ENCODE data around the gene ASB18. TPM values are rescaled to one million over a fixed set of nuclear protein-coding genes. Genes with fewer than 3 reads are reported as not detected.

The ASB18 gene
- polyA plus RNA-seq, 1 donor, result 0.03 TPM

- H3K4me1 ChIP-seq (ENCODE audit: control insufficient read depth, insufficient read depth, low read length), result peaks cover 29% of the 10 kb centered on the region
- H3K9me3 ChIP-seq (ENCODE audit: control insufficient read depth, low read depth, low read length), result peaks cover 17% of the 10 kb centered on the region
- no peak overlapping the region for H3K27ac ChIP-seq (ENCODE audit: low read length)
- no CpG with 5 or more reads among the region's 7 CpGs for WGBS (ENCODE audit: insufficient coverage, low lambda C conversion rate)
- no peak overlapping the region for H3K4me3 ChIP-seq (ENCODE audit: low read length)
- peaks cover 94% of the 10 kb centered on the region for H3K27me3 ChIP-seq (ENCODE audit: control insufficient read depth, insufficient read depth, low read length)
- DNase-seq, result peak in 1 of 2 donors; percentile 20
- no peaks in the 10 kb centered on the region for H3K36me3 ChIP-seq (ENCODE audit: control insufficient read depth, insufficient read depth, low read length)
Observed at GRCh38 chr2:236176417-236176816, 87.8 kb downstream of the ASB18 start.

GRCh38 chr2:236175548-236176150 is 88.6 kb downstream of the ASB18 start:
- Histone ChIP-seq H3K27ac (ENCODE audit: low read length) (no peak overlapping the region), H3K27me3 (ENCODE audit: control insufficient read depth, insufficient read depth, low read length) (peaks cover 97% of the 10 kb centered on the region), H3K4me3 (ENCODE audit: low read length) (no peak overlapping the region), H3K9me3 (ENCODE audit: control insufficient read depth, low read depth, low read length) (peaks cover 17% of the 10 kb centered on the region), H3K36me3 (ENCODE audit: control insufficient read depth, insufficient read depth, low read length) (no peaks in the 10 kb centered on the region), H3K4me1 (ENCODE audit: control insufficient read depth, insufficient read depth, low read length) (peaks cover 30% of the 10 kb centered on the region)
- no CpG with 5 or more reads among the region's 6 CpGs for WGBS (ENCODE audit: insufficient coverage, low lambda C conversion rate)
- no peak for DNase-seq

- H3K4me3 ChIP-seq (ENCODE audit: low read length), result no peak overlapping the region
- DNase-seq, result peak in 1 of 2 donors; percentile 76
- H3K36me3 ChIP-seq (ENCODE audit: control insufficient read depth, insufficient read depth, low read length), result no peaks in the 10 kb centered on the region
- H3K9me3 ChIP-seq (ENCODE audit: control insufficient read depth, low read depth, low read length), result peaks cover 21% of the 10 kb centered on the region
- no peak overlapping the region for H3K27ac ChIP-seq (ENCODE audit: low read length)
- WGBS (ENCODE audit: insufficient coverage, low lambda C conversion rate), result no CpG with 5 or more reads among the region's 23 CpGs
- peaks cover 30% of the 10 kb centered on the region for H3K4me1 ChIP-seq (ENCODE audit: control insufficient read depth, insufficient read depth, low read length)
- H3K27me3 ChIP-seq (ENCODE audit: control insufficient read depth, insufficient read depth, low read length), result peaks cover 98% of the 10 kb centered on the region
Observed at GRCh38 chr2:236173729-236174607, 90.2 kb downstream of the ASB18 start.

GRCh38 chr2:236173036-236173728 is 91.0 kb downstream of the ASB18 start:
- DNase-seq, result peak in 1 of 2 donors; percentile 14
- no peak overlapping the region for H3K4me3 ChIP-seq (ENCODE audit: low read length)
- no CpG with 5 or more reads among the region's 62 CpGs for WGBS (ENCODE audit: insufficient coverage, low lambda C conversion rate)
- H3K9me3 ChIP-seq (ENCODE audit: control insufficient read depth, low read depth, low read length), result peaks cover 26% of the 10 kb centered on the region
- H3K27ac ChIP-seq (ENCODE audit: low read length), result no peak overlapping the region
- no peaks in the 10 kb centered on the region for H3K36me3 ChIP-seq (ENCODE audit: control insufficient read depth, insufficient read depth, low read length)
- H3K27me3 ChIP-seq (ENCODE audit: control insufficient read depth, insufficient read depth, low read length), result peaks cover 98% of the 10 kb centered on the region
- H3K4me1 ChIP-seq (ENCODE audit: control insufficient read depth, insufficient read depth, low read length), result peaks cover 24% of the 10 kb centered on the region

- Histone ChIP-seq H3K4me3 (ENCODE audit: low read length) (no peak overlapping the region), H3K27ac (ENCODE audit: low read length) (no peak overlapping the region), H3K27me3 (ENCODE audit: control insufficient read depth, insufficient read depth, low read length) (peaks cover 97% of the 10 kb centered on the region), H3K9me3 (ENCODE audit: control insufficient read depth, low read depth, low read length) (peaks cover 26% of the 10 kb centered on the region), H3K36me3 (ENCODE audit: control insufficient read depth, insufficient read depth, low read length) (no peaks in the 10 kb centered on the region), H3K4me1 (ENCODE audit: control insufficient read depth, insufficient read depth, low read length) (peaks cover 20% of the 10 kb centered on the region)
- whole genome bisulfite sequencing (ENCODE audit: insufficient coverage, low lambda C conversion rate), result 10% methylated on average over 1 of the region's 46 CpGs
- peak in 1 of 2 donors; percentile 40 for DNase-seq
Observed at GRCh38 chr2:236172255-236173035, 91.8 kb downstream of the ASB18 start.

GRCh38 chr2:236171680-236172254 is 92.4 kb downstream of the ASB18 start:
- WGBS (ENCODE audit: insufficient coverage, low lambda C conversion rate), result 0% methylated on average over 7 of the region's 16 CpGs
- no peak for DNase-seq

GRCh38 chr2:236171181-236171679 is 93.0 kb downstream of the ASB18 start:
- Histone ChIP-seq H3K36me3 (ENCODE audit: control insufficient read depth, insufficient read depth, low read length) (no peaks in the 10 kb centered on the region), H3K27ac (ENCODE audit: low read length) (no peak overlapping the region), H3K4me3 (ENCODE audit: low read length) (no peak overlapping the region), H3K27me3 (ENCODE audit: control insufficient read depth, insufficient read depth, low read length) (peaks cover 98% of the 10 kb centered on the region), H3K9me3 (ENCODE audit: control insufficient read depth, low read depth, low read length) (peaks cover 25% of the 10 kb centered on the region), H3K4me1 (ENCODE audit: control insufficient read depth, insufficient read depth, low read length) (peaks cover 29% of the 10 kb centered on the region)
- no CpG with 5 or more reads among the region's 27 CpGs for WGBS (ENCODE audit: insufficient coverage, low lambda C conversion rate)
- no peak for DNase-seq

More at GRCh38 chr2:236171680-236172254, 92.4 kb downstream of the ASB18 start:
- Histone ChIP-seq H3K27me3 (ENCODE audit: control insufficient read depth, insufficient read depth, low read length) (peaks cover 97% of the 10 kb centered on the region), H3K36me3 (ENCODE audit: control insufficient read depth, insufficient read depth, low read length) (no peaks in the 10 kb centered on the region), H3K27ac (ENCODE audit: low read length) (no peak overlapping the region), H3K4me1 (ENCODE audit: control insufficient read depth, insufficient read depth, low read length) (peaks cover 23% of the 10 kb centered on the region), H3K4me3 (ENCODE audit: low read length) (no peak overlapping the region), H3K9me3 (ENCODE audit: control insufficient read depth, low read depth, low read length) (peaks cover 26% of the 10 kb centered on the region)

GRCh38 chr2:236170590-236171165 is 93.5 kb downstream of the ASB18 start:
- Histone ChIP-seq H3K27ac (ENCODE audit: low read length) (no peak overlapping the region), H3K9me3 (ENCODE audit: control insufficient read depth, low read depth, low read length) (peaks cover 28% of the 10 kb centered on the region), H3K27me3 (ENCODE audit: control insufficient read depth, insufficient read depth, low read length) (peaks cover 99% of the 10 kb centered on the region), H3K4me1 (ENCODE audit: control insufficient read depth, insufficient read depth, low read length) (peaks cover 31% of the 10 kb centered on the region), H3K36me3 (ENCODE audit: control insufficient read depth, insufficient read depth, low read length) (no peaks in the 10 kb centered on the region), H3K4me3 (ENCODE audit: low read length) (no peak overlapping the region)
- no peak for DNase-seq
- 6% methylated on average over 3 of the region's 21 CpGs for WGBS (ENCODE audit: insufficient coverage, low lambda C conversion rate)

GRCh38 chr2:236169741-236170589 is 94.2 kb downstream of the ASB18 start:
- WGBS (ENCODE audit: insufficient coverage, low lambda C conversion rate), result 3% methylated on average over 5 of the region's 38 CpGs
- H3K4me1 ChIP-seq (ENCODE audit: control insufficient read depth, insufficient read depth, low read length), result peaks cover 31% of the 10 kb centered on the region
- peaks cover 99% of the 10 kb centered on the region for H3K27me3 ChIP-seq (ENCODE audit: control insufficient read depth, insufficient read depth, low read length)
- no peaks in the 10 kb centered on the region for H3K36me3 ChIP-seq (ENCODE audit: control insufficient read depth, insufficient read depth, low read length)
- no peak overlapping the region for H3K4me3 ChIP-seq (ENCODE audit: low read length)
- DNase-seq, result no peak
- peaks cover 28% of the 10 kb centered on the region for H3K9me3 ChIP-seq (ENCODE audit: control insufficient read depth, low read depth, low read length)
- no peak overlapping the region for H3K27ac ChIP-seq (ENCODE audit: low read length)

Measured in large intestine (tissue), 3 donors.